Fibroblast of lung (primary cell): ENCODE data around the gene TAP1. TPM values are rescaled to one million over a fixed set of nuclear protein-coding genes. Genes with fewer than 3 reads are reported as not detected.

Experiments used
- DNase-seq, 2 donors: peaks; one replicate each; pipeline versions ENCODE4 v3.0.0 to v3.0.0-alpha.2; 2010; ENCODE audit warnings: low read depth in 2 of 2
- H2AFZ ChIP-seq: 2 replicates; pipeline ENCODE4 v1.5.1; 2012; ENCODE audit warnings: low read length, control low read depth, inconsistent platforms
- H3K27ac ChIP-seq: 2 replicates; pipeline ENCODE4 v1.5.1; 2011; ENCODE audit warnings: low read length, control low read depth; ENCODE audit not compliant: insufficient read depth
- H3K27me3 ChIP-seq: 2 replicates; pipeline ENCODE4 v1.5.1; 2011; ENCODE audit warnings: mild to moderate bottlenecking, low read length; ENCODE audit not compliant: control insufficient read depth, insufficient read depth
- H3K36me3 ChIP-seq: 2 replicates; pipeline ENCODE4 v1.5.1; 2011; ENCODE audit warnings: low read length; ENCODE audit not compliant: control insufficient read depth, insufficient read depth
- H3K4me1 ChIP-seq: 2 replicates; pipeline ENCODE4 v1.5.1; 2011; ENCODE audit warnings: low read length; ENCODE audit not compliant: control insufficient read depth, insufficient read depth; ENCODE audit errors: extremely low read depth
- H3K4me2 ChIP-seq: 2 replicates; pipeline ENCODE4 v1.5.1; 2011; ENCODE audit warnings: low read length, control low read depth; ENCODE audit not compliant: insufficient read depth; ENCODE audit errors: extremely low read depth
- H3K4me3 ChIP-seq, 4 experiments: fragments of 200-600 bp in 1 of 4; sonication (generic) in 1 of 4; replicated peaks in 1 of 4; 2 replicates each; pipeline ENCODE4 v1.5.1; 2011 to 2016; ENCODE audit warnings: low read length in 4 of 4, low read depth in 3 of 4, mild to moderate bottlenecking in 3 of 4, control low read depth in 2 of 4, inconsistent platforms in 1 of 4, mixed read lengths in 1 of 4; ENCODE audit not compliant: insufficient read depth in 1 of 4; ENCODE audit errors: control extremely low read depth in 1 of 4
- H3K79me2 ChIP-seq: 2 replicates; pipeline ENCODE4 v1.5.1; 2012; ENCODE audit warnings: mild to moderate bottlenecking, low read length, inconsistent platforms; ENCODE audit not compliant: control insufficient read depth, insufficient read depth
- H3K9ac ChIP-seq: 2 replicates; pipeline ENCODE4 v1.5.1; 2011; ENCODE audit warnings: mild to moderate bottlenecking, low read length, control low read depth; ENCODE audit not compliant: insufficient read depth
- H3K9me3 ChIP-seq: 2 replicates; pipeline ENCODE4 v1.5.1; 2012; ENCODE audit warnings: low read depth, low read length; ENCODE audit not compliant: control insufficient read depth, insufficient read depth
- H4K20me1 ChIP-seq: 2 replicates; pipeline ENCODE4 v1.5.1; 2011; ENCODE audit warnings: low read length; ENCODE audit not compliant: control insufficient read depth, insufficient read depth; ENCODE audit errors: extremely low read depth
- CTCF ChIP-seq, 2 donors: IDR thresholded peaks in 1 of 2; conservative IDR thresholded peaks in 1 of 2; 1 replicate in 1 of 2; 2 replicates in 1 of 2; pipeline ENCODE4 v1.5.1; 2011 to 2012; ENCODE audit warnings: low read length in 2 of 2, control low read depth in 1 of 2, inconsistent platforms in 1 of 2, low read depth in 1 of 2, mild to moderate bottlenecking in 1 of 2
- EZH2 ChIP-seq: IDR thresholded peaks from 2 replicates; pipeline ENCODE4 v1.5.1; 2012; ENCODE audit warnings: low read length, control low read depth, mild to moderate bottlenecking; ENCODE audit errors: missing control alignments
- polyA plus RNA-seq, 2 donors: library from polyadenylated mRNA; depleted of rRNA in 1 of 2; stranded (reverse) in 1 of 2; unstranded in 1 of 2; fragments of >200 nt; gene quantifications; 2 replicates each; pipeline ENCODE4 v1.2.1, GENCODE V29; 2011 to 2012; ENCODE audit warnings: missing spikeins in 1 of 2
- total RNA-seq: library from RNA; depleted of rRNA; stranded (reverse); fragments of >200 nt; gene quantifications from 2 replicates; pipeline ENCODE4 v1.2.1, GENCODE V29; 2014

Gene TAP1
- total and polyA plus RNA-seq, 2 donors (not counting 1 experiment from before 2014, with no cell fraction given) = 31.4 to 107 TPM

GRCh38 chr6:32854376-32855178 is 1.1 kb upstream of the TAP1 start:
- peak overlapping the region; percentile 90 for H3K27ac ChIP-seq
- peaks cover 6% of the 10 kb centered on the region for H3K4me1 ChIP-seq
- peak overlapping the region; percentile 74 to 97 (median 92) for H3K4me3 ChIP-seq
- peaks cover 10% of the 10 kb centered on the region for H3K36me3 ChIP-seq
- peak; percentile 20 to 52 for DNase-seq
- peaks cover 12% of the 10 kb centered on the region for H3K79me2 ChIP-seq
- peak overlapping the region; percentile 80 for H2AFZ ChIP-seq
- peak overlapping the region; percentile 33 for H3K4me2 ChIP-seq
- TF ChIP-seq CTCF (conservative IDR thresholded peaks at IDR 0.05 in 1 of 2, IDR thresholded peaks at IDR 0.05 in 1 of 2; ENCODE audit: low read depth in 1 of 2, low read length in 2 of 2) (peak in 1 of 2 donors; percentile 1), EZH2 (no peak)
- no peaks in the 10 kb centered on the region for H3K9me3 ChIP-seq
- no peaks in the 10 kb centered on the region for H3K27me3 ChIP-seq
- no peaks in the 10 kb centered on the region for H4K20me1 ChIP-seq
- H3K9ac ChIP-seq = peak overlapping the region; percentile 78

DNA sequence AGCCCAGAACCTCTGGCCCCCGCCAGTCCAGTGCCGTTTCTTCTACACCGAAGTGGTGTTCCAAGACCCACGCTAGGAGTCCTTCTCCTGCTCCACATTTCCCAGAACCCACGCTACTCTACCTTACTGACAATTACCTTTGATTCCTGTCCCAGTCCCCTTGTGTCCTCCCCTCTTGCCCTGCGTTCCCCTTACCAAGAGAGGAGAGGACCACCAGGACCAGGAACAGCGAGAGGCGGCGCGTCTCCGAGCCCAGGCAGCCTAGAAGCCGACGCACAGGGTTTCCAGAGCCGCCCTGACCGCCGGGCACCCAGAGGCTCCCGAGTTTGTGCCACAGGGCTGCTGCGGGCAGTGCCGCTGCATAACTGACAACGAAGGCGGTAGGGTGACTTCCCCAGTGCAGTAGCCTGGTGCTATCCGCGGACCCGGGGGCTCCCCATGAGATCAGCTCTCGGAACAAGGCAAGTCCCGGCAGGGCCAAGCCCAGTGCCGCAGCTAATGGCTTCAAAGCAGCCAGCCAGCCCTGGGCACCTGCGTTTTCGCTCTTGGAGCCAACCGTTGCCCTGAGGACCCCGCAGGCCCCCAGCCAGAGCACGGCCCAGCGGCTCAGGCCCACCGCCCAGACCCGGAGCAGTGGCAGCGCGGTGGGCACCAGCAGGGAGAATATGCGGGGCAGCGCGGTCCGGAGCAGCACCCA is 512 bp downstream of the TAP1 start:
- DNase-seq = peak; percentile 27 to 36
- H3K4me3 ChIP-seq = peak overlapping the region; percentile 89 to 97 (median 92)
- peak overlapping the region; percentile 78 for H3K9ac ChIP-seq
- H4K20me1 ChIP-seq = no peaks in the 10 kb centered on the region
- H3K27me3 ChIP-seq = no peaks in the 10 kb centered on the region
- peaks cover 6% of the 10 kb centered on the region for H3K4me1 ChIP-seq
- H3K27ac ChIP-seq = peak overlapping the region; percentile 90
- no peaks in the 10 kb centered on the region for H3K9me3 ChIP-seq
- no peak for TF ChIP-seq EZH2
- TF ChIP-seq CTCF (conservative IDR thresholded peaks at IDR 0.05 in 1 of 2, IDR thresholded peaks at IDR 0.05 in 1 of 2; ENCODE audit: low read depth in 1 of 2, low read length in 2 of 2) = no peak
- H2AFZ ChIP-seq = peak overlapping the region; percentile 88
- H3K79me2 ChIP-seq = peaks cover 12% of the 10 kb centered on the region
- H3K36me3 ChIP-seq = peaks cover 13% of the 10 kb centered on the region
- H3K4me2 ChIP-seq = peak overlapping the region; percentile 93
